OCI-LY3 (cell line): Measurements from ENCODE around the gene C2orf76.

ENCODE experiments used
- H2AFZ ChIP-seq: fragments of 200-600, 300-600 bp; shearing (Covaris generic); 2 replicates; pipeline ENCODE4 v1.6.0; 2014; ENCODE audit warnings: antibody characterized with exemption, low read depth, low read length
- H3K27ac ChIP-seq: fragments of 200-600, 300-600 bp; sonication (generic); 2 replicates; pipeline ENCODE4 v1.5.1; 2014; ENCODE audit warnings: mild to moderate bottlenecking, low read length, moderate library complexity, mixed read lengths
- H3K27me3 ChIP-seq: fragments of 200-600, 300-600 bp; sonication (generic); 2 replicates; pipeline ENCODE4 v1.6.1; 2014; ENCODE audit warnings: low read depth, low read length, mixed read lengths
- H3K36me3 ChIP-seq: fragments of 200-600, 300-600 bp; sonication (generic); replicated peaks from 2 replicates; pipeline ENCODE3; 2014; ENCODE audit warnings: low read depth, low read length, mixed read lengths
- H3K4me1 ChIP-seq: fragments of 300-600, 200-600 bp; sonication (generic); 2 replicates; pipeline ENCODE4 v1.6.1; 2014; ENCODE audit warnings: low read length, mixed read lengths
- H3K4me2 ChIP-seq: fragments of 200-600, 300-600 bp; sonication (generic); 2 replicates; pipeline ENCODE4 v1.6.1; 2014; ENCODE audit warnings: low read length, mixed read lengths
- H3K4me3 ChIP-seq: fragments of 300-600, 200-600 bp; sonication (generic); 2 replicates; pipeline ENCODE4 v1.5.1; 2014; ENCODE audit warnings: antibody characterized with exemption, mild to moderate bottlenecking, low read length, moderate library complexity
- H3K79me2 ChIP-seq: fragments of 300-600, 200-600 bp; shearing (Covaris generic); 2 replicates; pipeline ENCODE4 v1.6.1; 2014; ENCODE audit warnings: mild to moderate bottlenecking, low read length, mixed read lengths
- H3K9ac ChIP-seq: fragments of 300-600, 200-600 bp; shearing (Covaris generic); 2 replicates; pipeline ENCODE4 v1.6.0; 2014; ENCODE audit warnings: mild to moderate bottlenecking, low read length, moderate library complexity
- H3K9me3 ChIP-seq: fragments of 200-600, 300-600 bp; shearing (Covaris generic); 2 replicates; pipeline ENCODE4 v1.6.1; 2014; ENCODE audit warnings: low read length, mixed read lengths; ENCODE audit not compliant: insufficient read depth
- H4K20me1 ChIP-seq: fragments of 200-600, 300-600 bp; sonication (generic); 2 replicates; pipeline ENCODE4 v1.6.1; 2016; ENCODE audit warnings: low read length, mixed read lengths; ENCODE audit not compliant: insufficient read depth
- CTCF ChIP-seq: fragments of 200-600, 300-600 bp; sonication (generic); IDR thresholded peaks from 2 replicates; pipeline ENCODE4 v1.5.1; 2014; ENCODE audit warnings: antibody characterized with exemption, low read length, low read depth
- EZH2phosphoT487 ChIP-seq: fragments of 200-600 bp; shearing (Covaris generic); IDR thresholded peaks from 2 replicates; pipeline ENCODE4 v1.6.1; 2018; ENCODE audit warnings: antibody characterized with exemption, mixed run types, low read depth

Gene C2orf76

DNA sequence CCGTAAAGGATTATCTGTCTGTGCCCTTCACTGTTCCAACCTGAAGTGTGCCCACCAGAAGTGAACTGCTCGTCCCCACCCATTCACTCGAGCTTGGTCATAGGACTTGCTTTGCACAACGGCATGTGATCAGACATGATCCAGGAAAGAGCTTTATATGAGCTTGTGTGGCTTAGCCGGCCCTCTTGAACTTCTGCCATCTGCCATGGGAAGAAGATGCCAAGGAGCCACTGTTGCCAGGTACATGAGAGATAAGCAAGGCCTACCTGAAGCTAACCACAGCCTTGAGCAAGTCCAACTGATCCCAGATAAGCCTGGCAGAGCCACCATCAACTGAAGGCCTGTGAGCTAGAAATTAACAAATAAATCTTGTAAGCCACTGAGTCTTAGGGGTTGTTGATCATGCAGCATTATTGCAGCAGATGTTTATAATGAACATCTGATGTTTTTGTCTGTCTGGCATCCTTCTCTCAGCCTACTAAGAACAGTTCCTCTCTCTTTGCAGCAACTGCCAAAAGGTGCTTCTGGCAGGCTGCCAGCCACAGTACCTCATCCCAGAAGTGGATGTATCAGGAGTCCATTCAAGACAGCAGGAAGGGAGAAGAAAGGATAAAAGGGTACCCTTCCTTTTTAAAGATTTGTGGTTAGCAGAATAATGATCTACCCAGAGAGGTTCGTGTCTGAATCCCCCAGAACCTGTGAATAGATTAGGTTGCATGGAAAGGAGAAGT, 16.9 kb upstream of the C2orf76 start:
- Histone ChIP-seq H3K79me2 (no peaks in the 10 kb centered on the region), H2AFZ (no peak overlapping the region), H3K4me1 (peaks cover 5% of the 10 kb centered on the region), H3K27ac (no peak overlapping the region), H3K4me3 (no peak overlapping the region), H3K27me3 (no peaks in the 10 kb centered on the region), H4K20me1 (no peaks in the 10 kb centered on the region), H3K9me3 (no peaks in the 10 kb centered on the region), H3K9ac (no peak overlapping the region), H3K4me2 (no peak overlapping the region), H3K36me3 (no peaks in the 10 kb centered on the region)
- TF ChIP-seq CTCF (no peak), EZH2phosphoT487 (no peak)

GRCh38 chr2:119378566-119378965, 11.9 kb upstream of the C2orf76 start:
- Histone ChIP-seq H3K36me3 (peaks cover under 1% of the 10 kb centered on the region), H3K4me1 (no peaks in the 10 kb centered on the region), H3K27me3 (no peaks in the 10 kb centered on the region), H3K79me2 (no peaks in the 10 kb centered on the region), H2AFZ (no peak overlapping the region), H4K20me1 (no peaks in the 10 kb centered on the region), H3K4me2 (no peak overlapping the region), H3K9me3 (no peaks in the 10 kb centered on the region), H3K4me3 (no peak overlapping the region), H3K9ac (no peak overlapping the region), H3K27ac (no peak overlapping the region)
- TF ChIP-seq CTCF = no peak
- no peak for TF ChIP-seq EZH2phosphoT487

DNA sequence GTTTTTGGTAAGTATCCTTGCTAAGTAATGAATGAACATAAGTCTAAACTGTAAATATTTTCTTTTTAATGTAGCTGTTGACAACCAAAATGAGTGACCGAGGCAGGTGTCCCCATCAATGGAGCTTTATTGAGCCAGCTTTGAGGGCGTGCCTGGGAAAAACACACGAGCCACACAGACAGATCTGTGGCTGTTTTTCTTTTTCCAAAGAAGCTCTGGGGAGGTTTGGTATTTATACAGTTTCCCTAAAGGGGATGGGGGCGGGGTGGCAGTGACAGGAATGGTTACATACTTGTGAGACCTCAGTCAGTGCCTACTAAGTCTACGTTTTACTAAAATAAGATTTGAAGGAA, 11.3 kb upstream of the C2orf76 start:
- no peaks in the 10 kb centered on the region for H4K20me1 ChIP-seq
- H3K27ac ChIP-seq = no peak overlapping the region
- H3K4me1 ChIP-seq = no peaks in the 10 kb centered on the region
- H3K4me2 ChIP-seq = no peak overlapping the region
- no peaks in the 10 kb centered on the region for H3K9me3 ChIP-seq
- TF ChIP-seq EZH2phosphoT487 (no peak), CTCF (no peak)
- peaks cover 6% of the 10 kb centered on the region for H3K36me3 ChIP-seq
- no peak overlapping the region for H2AFZ ChIP-seq
- no peak overlapping the region for H3K4me3 ChIP-seq
- no peaks in the 10 kb centered on the region for H3K79me2 ChIP-seq
- no peaks in the 10 kb centered on the region for H3K27me3 ChIP-seq
- no peak overlapping the region for H3K9ac ChIP-seq

- TF ChIP-seq CTCF = no peak
- no peak for TF ChIP-seq EZH2phosphoT487
- H3K4me2 ChIP-seq = no peak overlapping the region
- H3K9me3 ChIP-seq = no peaks in the 10 kb centered on the region
- no peak overlapping the region for H3K27ac ChIP-seq
- no peaks in the 10 kb centered on the region for H3K4me1 ChIP-seq
- no peak overlapping the region for H3K9ac ChIP-seq
- peaks cover 11% of the 10 kb centered on the region for H3K36me3 ChIP-seq
- H3K4me3 ChIP-seq = no peak overlapping the region
- H2AFZ ChIP-seq = no peak overlapping the region
- no peaks in the 10 kb centered on the region for H3K27me3 ChIP-seq
- no peaks in the 10 kb centered on the region for H4K20me1 ChIP-seq
- no peaks in the 10 kb centered on the region for H3K79me2 ChIP-seq
These were observed 10.8 kb upstream of the C2orf76 start for GRCh38 chr2:119377294-119377992.
